Activated CD8-positive, alpha-beta T cell treated with anti-CD3 and anti-CD28 coated beads, Interleukin-2, amount 10 ng/mL, durations not matched to agents 7 days and 5 days (primary cell): ENCODE results near the gene GFRA1. TPM values are rescaled to one million over a fixed set of nuclear protein-coding genes. Genes with fewer than 3 reads are reported as not detected.

Experiments used
- ATAC-seq: fragments of 150-1000 bp; cut with Tn5 transposase; one replicate; pipeline ENCODE4 v1.10.0; 2021; ENCODE audit warnings: moderate library complexity
- CTCF ChIA-PET: fragments of 350-600 bp; sonication (Branson Sonifier 250); formaldehyde crosslinking; loops from one replicate; lab custom pipeline; 2021; ENCODE audit warnings: antibody characterized with exemption; lab: Charles Lee
- POLR2A ChIA-PET: fragments of 350-600 bp; sonication (Branson Sonifier 250); formaldehyde crosslinking; loops from one replicate; lab custom pipeline; 2021; ENCODE audit warnings: antibody characterized with exemption; lab: Charles Lee
- DNase-seq: peaks from one replicate; pipeline ENCODE4 v3.0.0-alpha.2; 2020
- H3K27ac Mint-ChIP-seq: one replicate; pipeline ENCODE4 v1.8.0; 2021; ENCODE audit warnings: mild to moderate bottlenecking, mixed read lengths
- H3K27me3 Mint-ChIP-seq: one replicate; pipeline ENCODE4 v1.8.0; 2021; ENCODE audit warnings: low read depth, mixed read lengths
- H3K36me3 Mint-ChIP-seq: one replicate; pipeline ENCODE4 v1.8.0; 2021; ENCODE audit warnings: low read depth, mixed read lengths
- H3K4me1 Mint-ChIP-seq: one replicate; pipeline ENCODE4 v1.8.0; 2021; ENCODE audit warnings: low read depth, mixed read lengths
- H3K4me3 Mint-ChIP-seq: one replicate; pipeline ENCODE4 v1.8.0; 2021; ENCODE audit warnings: mild to moderate bottlenecking, mixed read lengths
- H3K9me3 Mint-ChIP-seq: one replicate; pipeline ENCODE4 v1.8.0; 2022; ENCODE audit warnings: mixed read lengths; ENCODE audit not compliant: insufficient read depth
- total RNA-seq, 2 experiments: library from RNA; stranded (reverse); gene quantifications; one replicate each; pipeline ENCODE4 v1.2.3, GENCODE V29; 2021

The GFRA1 gene
- total RNA-seq, 2 experiments from 2014 or later, result not detected

DNA sequence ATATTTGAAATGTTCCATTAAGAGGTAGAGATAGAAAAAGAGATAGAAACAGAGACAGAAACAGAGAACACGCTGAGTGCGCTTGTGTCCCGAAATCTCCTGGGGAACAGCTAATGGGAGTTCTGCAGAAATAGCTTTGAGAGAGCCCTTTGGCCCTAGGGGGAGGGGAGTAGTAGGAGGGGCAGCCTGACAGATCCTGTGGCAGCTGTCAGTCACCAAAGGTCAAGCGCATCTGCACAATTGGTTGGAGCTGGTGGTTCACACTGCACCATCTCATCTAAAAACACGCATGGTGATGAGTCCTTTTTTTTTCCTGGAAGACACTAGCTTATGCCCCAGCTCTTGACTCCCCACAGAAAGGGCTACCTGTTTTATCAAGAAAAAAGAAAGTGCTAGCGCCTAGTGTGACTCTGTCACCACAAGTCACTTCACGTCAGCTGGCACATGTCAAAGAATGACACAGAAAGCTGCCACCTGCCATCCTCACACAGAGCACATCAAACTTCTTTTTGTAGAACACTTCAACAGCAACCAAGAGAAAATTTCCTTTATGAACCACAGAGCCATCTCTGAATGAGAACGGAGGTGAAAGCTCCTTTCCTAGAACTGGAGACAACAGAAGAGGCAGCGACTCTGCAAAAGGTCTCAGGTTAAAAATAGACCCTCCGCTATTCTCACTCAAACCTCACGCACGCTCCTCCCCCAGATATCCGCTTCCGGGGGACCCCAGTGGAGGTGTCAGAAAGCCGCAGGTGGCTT is 125.7 kb downstream of the GFRA1 start:
- H3K27ac Mint-ChIP-seq, result peak overlapping the region; percentile 88
- H3K4me3 Mint-ChIP-seq, result peak overlapping the region; percentile 56
- H3K36me3 Mint-ChIP-seq, result no peaks in the 10 kb centered on the region
- ChIA-PET CTCF (no interaction called here), POLR2A (no interaction called here)
- H3K4me1 Mint-ChIP-seq, result peaks cover 23% of the 10 kb centered on the region
- DNase-seq (peak; percentile 70), ATAC-seq (peak; percentile 89)
- H3K27me3 Mint-ChIP-seq, result no peaks in the 10 kb centered on the region
- H3K9me3 Mint-ChIP-seq, result no peaks in the 10 kb centered on the region

GRCh38 chr10:116146372-116147140 is 126.5 kb downstream of the GFRA1 start:
- ChIA-PET CTCF (no interaction called here), POLR2A (no interaction called here)
- ATAC-seq, result no peak
- Mint-ChIP-seq H3K4me3 (peak overlapping the region; percentile 56), H3K4me1 (peaks cover 23% of the 10 kb centered on the region), H3K27ac (peak overlapping the region; percentile 88), H3K36me3 (no peaks in the 10 kb centered on the region), H3K27me3 (no peaks in the 10 kb centered on the region), H3K9me3 (no peaks in the 10 kb centered on the region)
- DNase-seq, result no peak

GRCh38 chr10:116143673-116144222 is 129.3 kb downstream of the GFRA1 start:
- CTCF ChIA-PET, result no interaction called here
- DNase-seq (no peak), ATAC-seq (no peak)
- Mint-ChIP-seq H3K27ac (no peak overlapping the region), H3K27me3 (no peaks in the 10 kb centered on the region), H3K9me3 (no peaks in the 10 kb centered on the region), H3K4me3 (no peak overlapping the region), H3K36me3 (no peaks in the 10 kb centered on the region), H3K4me1 (peaks cover 23% of the 10 kb centered on the region)
- POLR2A ChIA-PET, result no interaction called here

DNA sequence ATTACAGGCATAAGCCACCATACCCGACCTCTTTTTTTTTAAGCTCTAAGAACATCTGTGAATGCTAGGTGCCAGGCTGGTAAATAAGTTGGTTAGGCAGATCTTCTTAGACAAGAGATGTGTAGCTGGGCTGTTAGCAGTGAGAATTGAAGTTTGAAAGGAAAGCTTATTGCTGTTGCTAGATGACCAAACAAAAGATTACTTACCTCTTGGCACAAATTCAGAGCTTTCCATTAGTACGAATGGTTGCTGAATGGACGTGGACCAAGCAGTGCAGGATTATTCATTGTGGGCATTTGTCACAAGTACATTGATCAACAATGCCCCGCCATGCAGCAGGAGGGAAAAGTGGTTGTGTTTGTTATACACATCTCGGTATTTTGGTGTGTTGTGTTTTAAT is 131.2 kb downstream of the GFRA1 start:
- no peak overlapping the region for H3K4me3 Mint-ChIP-seq
- H3K4me1 Mint-ChIP-seq, result peaks cover 6% of the 10 kb centered on the region
- no peaks in the 10 kb centered on the region for H3K9me3 Mint-ChIP-seq
- H3K27me3 Mint-ChIP-seq, result no peaks in the 10 kb centered on the region
- ChIA-PET POLR2A (no interaction called here), CTCF (no interaction called here)
- no peak overlapping the region for H3K27ac Mint-ChIP-seq
- ATAC-seq, result no peak
- DNase-seq, result no peak
- H3K36me3 Mint-ChIP-seq, result no peaks in the 10 kb centered on the region

- Mint-ChIP-seq H3K27me3 (no peaks in the 10 kb centered on the region), H3K4me3 (no peak overlapping the region), H3K36me3 (no peaks in the 10 kb centered on the region), H3K27ac (no peak overlapping the region), H3K4me1 (no peaks in the 10 kb centered on the region), H3K9me3 (no peaks in the 10 kb centered on the region)
- CTCF ChIA-PET, result no interaction called here
- POLR2A ChIA-PET, result no interaction called here
- ATAC-seq (no peak), DNase-seq (no peak)
These were observed 131.8 kb downstream of the GFRA1 start for GRCh38 chr10:116141246-116141645.

DNA sequence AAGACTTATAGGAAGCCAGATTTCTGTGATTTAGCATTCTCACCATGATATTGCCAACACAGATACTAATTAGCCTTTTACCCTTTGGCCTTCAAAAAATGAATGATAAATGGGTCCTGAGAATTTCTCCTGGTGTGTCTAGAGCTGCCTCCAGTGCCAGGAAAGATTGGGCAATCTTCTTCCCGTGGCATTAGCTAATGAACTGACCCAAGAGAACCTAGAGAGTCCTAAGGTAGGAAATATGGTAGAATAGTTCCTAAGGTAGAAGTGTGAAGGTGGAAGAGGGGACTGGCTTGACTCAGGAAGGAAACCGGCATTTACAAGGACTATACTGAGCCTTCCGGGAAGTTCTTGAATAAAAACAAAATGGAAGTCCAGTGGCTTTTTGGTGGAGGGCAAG is 133.1 kb downstream of the GFRA1 start:
- ATAC-seq (no peak), DNase-seq (no peak)
- H3K4me1 Mint-ChIP-seq, result no peaks in the 10 kb centered on the region
- H3K4me3 Mint-ChIP-seq, result no peak overlapping the region
- no peaks in the 10 kb centered on the region for H3K9me3 Mint-ChIP-seq
- CTCF ChIA-PET, result no interaction called here
- POLR2A ChIA-PET, result no interaction called here
- H3K36me3 Mint-ChIP-seq, result no peaks in the 10 kb centered on the region
- no peak overlapping the region for H3K27ac Mint-ChIP-seq
- H3K27me3 Mint-ChIP-seq, result no peaks in the 10 kb centered on the region

GRCh38 chr10:116138897-116139296 is 134.1 kb downstream of the GFRA1 start:
- POLR2A ChIA-PET, result no interaction called here
- no peak overlapping the region for H3K4me3 Mint-ChIP-seq
- CTCF ChIA-PET, result no interaction called here

DNA sequence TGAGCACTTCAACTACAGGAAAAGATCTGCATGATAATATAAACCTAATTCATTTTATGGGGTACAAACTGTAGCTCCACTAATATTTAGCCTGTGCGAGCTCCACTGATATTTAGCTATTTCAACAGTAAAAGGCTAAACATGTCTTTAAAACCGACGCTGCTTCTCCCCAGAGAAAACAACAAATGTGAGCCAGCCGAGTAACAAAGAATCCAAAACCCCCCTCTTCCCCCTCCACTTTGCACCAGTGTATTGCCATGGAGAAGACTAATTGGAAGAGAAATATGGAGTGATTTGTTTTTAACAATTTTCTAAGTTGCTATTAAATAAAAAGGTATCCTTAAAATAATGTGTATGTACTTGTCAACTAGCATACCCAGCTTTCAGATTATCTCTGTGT is 136.7 kb downstream of the GFRA1 start:
- Mint-ChIP-seq H3K4me3 (no peak overlapping the region), H3K36me3 (no peaks in the 10 kb centered on the region), H3K9me3 (no peaks in the 10 kb centered on the region), H3K27me3 (peaks cover 3% of the 10 kb centered on the region), H3K27ac (no peak overlapping the region), H3K4me1 (no peaks in the 10 kb centered on the region)
- CTCF ChIA-PET, result no interaction called here
- DNase-seq (no peak), ATAC-seq (no peak)
- POLR2A ChIA-PET, result no interaction called here

More at GRCh38 chr10:116138897-116139296, 134.1 kb downstream of the GFRA1 start:
- ATAC-seq (no peak), DNase-seq (no peak)
- Mint-ChIP-seq H3K36me3 (no peaks in the 10 kb centered on the region), H3K9me3 (no peaks in the 10 kb centered on the region), H3K4me1 (no peaks in the 10 kb centered on the region), H3K27me3 (no peaks in the 10 kb centered on the region), H3K27ac (no peak overlapping the region)

- POLR2A ChIA-PET, result no interaction called here
- Mint-ChIP-seq H3K4me1 (no peaks in the 10 kb centered on the region), H3K27ac (no peak overlapping the region), H3K27me3 (peaks cover 3% of the 10 kb centered on the region), H3K36me3 (no peaks in the 10 kb centered on the region), H3K9me3 (no peaks in the 10 kb centered on the region), H3K4me3 (no peak overlapping the region)
- no peak for ATAC-seq
- no peak for DNase-seq
- CTCF ChIA-PET, result no interaction called here
These were observed 138.7 kb downstream of the GFRA1 start for GRCh38 chr10:116134322-116134721.

DNA sequence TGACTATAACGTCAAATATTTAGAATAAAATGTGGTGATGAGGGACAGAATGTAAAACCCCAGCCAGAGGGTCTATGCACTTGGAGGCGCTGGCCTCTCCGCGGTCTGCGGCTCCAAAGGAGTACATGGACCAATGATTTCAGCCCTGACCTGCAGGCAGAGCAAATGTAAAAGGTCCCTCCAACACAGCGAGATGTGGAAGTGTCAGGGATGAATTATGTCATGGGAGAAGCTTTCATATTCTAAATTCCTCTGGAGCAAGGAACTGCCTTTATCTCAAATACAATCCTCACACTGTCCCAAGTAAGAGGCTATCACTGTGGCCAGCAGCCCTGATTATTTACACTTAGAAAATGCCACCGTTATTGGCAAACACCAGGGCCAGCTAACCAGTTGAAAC is 139.4 kb downstream of the GFRA1 start:
- DNase-seq (no peak), ATAC-seq (no peak)
- Mint-ChIP-seq H3K4me1 (no peaks in the 10 kb centered on the region), H3K4me3 (no peak overlapping the region), H3K9me3 (no peaks in the 10 kb centered on the region), H3K36me3 (no peaks in the 10 kb centered on the region), H3K27me3 (peaks cover 3% of the 10 kb centered on the region), H3K27ac (no peak overlapping the region)
- POLR2A ChIA-PET, result no interaction called here
- CTCF ChIA-PET, result no interaction called here

DNA sequence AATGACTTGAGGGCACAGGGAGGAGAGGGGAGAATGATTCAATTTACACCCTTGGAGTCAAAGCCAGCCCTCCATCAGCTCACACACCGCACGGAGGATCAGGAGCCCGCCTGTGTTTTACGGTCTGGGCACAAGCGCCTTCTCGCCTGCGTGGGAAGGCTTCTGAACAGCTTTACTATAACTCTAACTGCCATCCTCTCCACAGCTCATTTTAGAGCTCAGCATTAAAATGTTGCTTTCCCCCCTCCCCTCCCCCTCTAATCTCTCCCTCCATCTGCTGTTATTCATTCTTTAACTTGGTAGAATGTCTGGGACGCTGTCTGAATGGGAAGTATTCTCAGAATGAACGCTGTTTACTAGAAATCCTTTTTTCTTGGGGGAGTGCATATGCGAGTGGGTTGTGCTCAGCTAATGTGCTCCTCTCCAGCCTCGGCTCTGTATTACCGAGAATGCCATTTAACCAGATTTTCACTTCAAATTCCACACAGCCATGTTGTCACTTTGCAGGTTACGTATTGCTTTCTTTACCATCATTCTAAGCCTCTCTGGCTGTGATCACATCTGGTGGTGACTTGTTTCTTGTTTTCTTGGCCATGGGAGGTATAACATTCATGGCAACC is 140.1 kb downstream of the GFRA1 start:
- Mint-ChIP-seq H3K36me3 (no peaks in the 10 kb centered on the region), H3K9me3 (no peaks in the 10 kb centered on the region), H3K4me1 (no peaks in the 10 kb centered on the region), H3K27ac (no peak overlapping the region), H3K27me3 (peaks cover 3% of the 10 kb centered on the region), H3K4me3 (no peak overlapping the region)
- CTCF ChIA-PET, result no interaction called here
- no peak for ATAC-seq
- POLR2A ChIA-PET, result no interaction called here
- DNase-seq, result no peak

- H3K9me3 Mint-ChIP-seq, result no peaks in the 10 kb centered on the region
- ATAC-seq (no peak), DNase-seq (no peak)
- POLR2A ChIA-PET, result no interaction called here
- CTCF ChIA-PET, result interaction anchor here (2.0 kb wide), 1 partner anchor 9 kb away, joined by 5 read pairs; no protein-coding TSS in a partner anchor
- no peaks in the 10 kb centered on the region for H3K36me3 Mint-ChIP-seq
- H3K4me3 Mint-ChIP-seq, result no peak overlapping the region
- H3K27me3 Mint-ChIP-seq, result peaks cover 3% of the 10 kb centered on the region
- H3K4me1 Mint-ChIP-seq, result no peaks in the 10 kb centered on the region
- no peak overlapping the region for H3K27ac Mint-ChIP-seq
These were observed 143.0 kb downstream of the GFRA1 start for GRCh38 chr10:116130006-116130405.
